Parathyroid adenoma (tissue), 2 donors: Measurements from ENCODE around the gene MBD2.

ENCODE experiments used
- H2AFZ ChIP-seq: fragments of 300-600 bp; sonication (generic); one replicate; pipeline ENCODE4 v1.7.0; 2017; ENCODE audit warnings: antibody characterized with exemption, mild to moderate bottlenecking
- H3K27ac ChIP-seq: fragments of 300-600 bp; sonication (generic); one replicate; pipeline ENCODE4 v1.7.0; 2017
- H3K27me3 ChIP-seq: fragments of 300-600 bp; sonication (generic); one replicate; pipeline ENCODE4 v1.7.0; 2017; ENCODE audit warnings: low read length; ENCODE audit not compliant: control insufficient read depth, insufficient read depth
- H3K36me3 ChIP-seq: fragments of 300-600 bp; sonication (generic); one replicate; pipeline ENCODE4 v1.7.0; 2017; ENCODE audit warnings: low read length; ENCODE audit not compliant: control insufficient read depth, insufficient read depth
- H3K4me1 ChIP-seq: fragments of 300-600 bp; sonication (generic); one replicate; pipeline ENCODE4 v1.7.0; 2017; ENCODE audit warnings: control low read depth
- H3K4me2 ChIP-seq: fragments of 300-600 bp; sonication (generic); one replicate; pipeline ENCODE4 v1.7.0; 2017; ENCODE audit warnings: low read length
- H3K4me3 ChIP-seq: fragments of 300-600 bp; sonication (generic); one replicate; pipeline ENCODE4 v1.7.0; 2017; ENCODE audit warnings: low read depth, low read length
- H3K79me2 ChIP-seq: fragments of 300-600 bp; sonication (generic); one replicate; pipeline ENCODE4 v1.7.0; 2017; ENCODE audit warnings: control low read depth
- H3K9ac ChIP-seq: fragments of 300-600 bp; sonication (generic); one replicate; pipeline ENCODE4 v1.7.0; 2017; ENCODE audit warnings: mild to moderate bottlenecking
- H3K9me3 ChIP-seq: fragments of 300-600 bp; sonication (generic); one replicate; pipeline ENCODE4 v1.7.0; 2017; ENCODE audit warnings: low read length; ENCODE audit not compliant: control insufficient read depth
- TF ChIP-seq, protein P1 (sequence below): fragments of 300-600 bp; sonication (generic); IDR thresholded peaks from one replicate; pipeline ENCODE4 v1.7.0; 2017; ENCODE audit warnings: antibody characterized with exemption, mild to moderate bottlenecking
- donor health status: primary hyperparathyroidism.

MBD2 gene

DNA sequence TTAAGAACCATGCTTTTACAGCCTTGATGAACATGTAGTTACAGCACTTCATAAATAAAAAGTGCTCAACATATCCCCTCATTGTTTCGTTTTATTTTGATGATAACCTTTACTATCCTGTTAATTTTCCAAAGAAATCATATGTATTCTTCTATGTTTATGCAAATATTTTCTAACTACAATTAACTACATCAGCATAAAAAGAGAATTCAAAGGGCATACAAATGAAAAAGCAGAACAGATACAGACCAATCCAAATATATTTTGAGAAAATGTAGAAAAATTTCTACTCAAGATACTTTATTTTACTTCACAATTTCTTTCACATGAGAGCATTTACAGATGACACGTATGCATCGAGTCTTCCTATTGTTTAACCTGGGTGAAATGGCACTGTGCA lies 69.1 kb downstream of the MBD2 start:
- no peaks in the 10 kb centered on the region for H3K36me3 ChIP-seq
- no peak overlapping the region for H3K9ac ChIP-seq

DNA sequence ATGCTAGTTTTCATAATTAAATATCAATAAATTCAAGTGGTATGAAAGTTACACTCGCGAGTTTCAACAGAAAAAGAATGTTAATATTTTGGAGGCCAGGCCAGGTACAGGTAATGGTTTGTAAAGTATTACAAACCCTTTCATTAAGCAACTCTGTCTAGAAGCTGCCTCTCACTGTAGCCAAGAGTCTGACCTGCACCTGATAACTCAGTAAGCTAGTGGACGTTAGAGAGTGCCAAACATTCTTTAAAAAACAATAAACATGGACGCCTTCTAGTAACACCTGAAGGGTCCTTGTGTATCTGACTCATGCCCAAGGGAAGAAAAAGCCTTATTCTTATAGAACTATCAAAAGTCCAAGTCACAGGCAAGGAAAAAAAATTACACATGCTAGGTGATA lies 70.2 kb downstream of the MBD2 start:
- Histone ChIP-seq H3K9me3 (no peaks in the 10 kb centered on the region), H3K4me1 (peaks cover 4% of the 10 kb centered on the region), H3K79me2 (no peaks in the 10 kb centered on the region), H3K4me3 (no peak overlapping the region), H3K4me2 (no peak overlapping the region), H2AFZ (no peak overlapping the region), H3K9ac (no peak overlapping the region), H3K27ac (no peak overlapping the region), H3K36me3 (no peaks in the 10 kb centered on the region), H3K27me3 (no peaks in the 10 kb centered on the region)
- TF ChIP-seq, protein P1, sequence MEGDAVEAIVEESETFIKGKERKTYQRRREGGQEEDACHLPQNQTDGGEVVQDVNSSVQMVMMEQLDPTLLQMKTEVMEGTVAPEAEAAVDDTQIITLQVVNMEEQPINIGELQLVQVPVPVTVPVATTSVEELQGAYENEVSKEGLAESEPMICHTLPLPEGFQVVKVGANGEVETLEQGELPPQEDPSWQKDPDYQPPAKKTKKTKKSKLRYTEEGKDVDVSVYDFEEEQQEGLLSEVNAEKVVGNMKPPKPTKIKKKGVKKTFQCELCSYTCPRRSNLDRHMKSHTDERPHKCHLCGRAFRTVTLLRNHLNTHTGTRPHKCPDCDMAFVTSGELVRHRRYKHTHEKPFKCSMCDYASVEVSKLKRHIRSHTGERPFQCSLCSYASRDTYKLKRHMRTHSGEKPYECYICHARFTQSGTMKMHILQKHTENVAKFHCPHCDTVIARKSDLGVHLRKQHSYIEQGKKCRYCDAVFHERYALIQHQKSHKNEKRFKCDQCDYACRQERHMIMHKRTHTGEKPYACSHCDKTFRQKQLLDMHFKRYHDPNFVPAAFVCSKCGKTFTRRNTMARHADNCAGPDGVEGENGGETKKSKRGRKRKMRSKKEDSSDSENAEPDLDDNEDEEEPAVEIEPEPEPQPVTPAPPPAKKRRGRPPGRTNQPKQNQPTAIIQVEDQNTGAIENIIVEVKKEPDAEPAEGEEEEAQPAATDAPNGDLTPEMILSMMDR: no peak

More for the DNA sequence above, 69.1 kb downstream of the MBD2 start:
- H3K4me1 ChIP-seq: peaks cover 4% of the 10 kb centered on the region
- no peaks in the 10 kb centered on the region for H3K9me3 ChIP-seq
- no peak overlapping the region for H3K4me3 ChIP-seq
- H3K27me3 ChIP-seq: no peaks in the 10 kb centered on the region
- H3K79me2 ChIP-seq: no peaks in the 10 kb centered on the region
- TF ChIP-seq, protein P1: no peak
- no peak overlapping the region for H3K4me2 ChIP-seq
- no peak overlapping the region for H3K27ac ChIP-seq
- no peak overlapping the region for H2AFZ ChIP-seq

DNA sequence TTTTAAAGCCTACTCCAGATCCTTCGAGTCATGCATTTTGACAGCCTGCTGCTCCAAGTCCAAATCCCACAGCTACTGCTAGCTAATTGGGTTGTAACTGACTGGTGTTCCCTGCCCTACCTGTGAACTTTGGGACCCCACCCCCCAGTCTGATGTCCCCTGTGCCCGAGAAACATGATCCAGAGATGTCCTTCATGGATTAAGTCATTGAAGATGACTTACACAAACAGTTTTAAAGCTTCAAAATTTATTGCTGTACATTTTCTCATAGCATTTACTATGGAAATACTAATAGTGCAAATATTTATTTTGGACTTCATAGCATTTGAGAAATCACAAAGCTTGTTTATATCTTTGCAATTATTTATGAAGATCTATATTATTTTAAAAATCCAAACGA lies 73.1 kb downstream of the MBD2 start:
- Histone ChIP-seq H3K4me3 (no peak overlapping the region), H3K27ac (no peak overlapping the region), H3K27me3 (no peaks in the 10 kb centered on the region), H3K79me2 (no peaks in the 10 kb centered on the region), H3K9me3 (no peaks in the 10 kb centered on the region), H3K36me3 (no peaks in the 10 kb centered on the region), H3K4me2 (no peak overlapping the region), H3K4me1 (no peaks in the 10 kb centered on the region), H2AFZ (no peak overlapping the region), H3K9ac (no peak overlapping the region)
- TF ChIP-seq, protein P1: no peak

DNA sequence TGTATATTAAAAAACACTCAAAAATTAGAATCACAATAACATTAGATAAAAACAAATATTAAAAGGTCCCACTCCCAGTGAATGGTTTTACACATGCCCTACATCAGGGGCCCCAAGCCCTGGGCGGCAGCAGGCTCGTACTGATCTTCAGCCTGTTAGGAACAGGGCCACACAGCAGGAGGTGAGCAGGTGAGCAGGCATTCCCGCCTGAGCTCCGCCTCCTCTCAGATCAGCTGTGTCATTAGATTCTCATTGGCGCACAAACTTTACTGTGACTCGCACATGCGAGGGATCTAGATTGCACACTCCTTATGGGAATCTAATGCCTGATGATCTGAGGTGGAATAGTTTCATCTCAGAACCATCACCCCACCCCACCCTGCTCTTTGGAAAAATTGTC lies 74.2 kb downstream of the MBD2 start:
- Histone ChIP-seq H3K9me3 (no peaks in the 10 kb centered on the region), H3K4me2 (no peak overlapping the region), H3K9ac (no peak overlapping the region), H3K4me3 (no peak overlapping the region), H3K79me2 (no peaks in the 10 kb centered on the region), H3K27me3 (no peaks in the 10 kb centered on the region), H3K27ac (no peak overlapping the region), H3K4me1 (no peaks in the 10 kb centered on the region), H3K36me3 (no peaks in the 10 kb centered on the region), H2AFZ (no peak overlapping the region)
- TF ChIP-seq, protein P1: no peak

DNA sequence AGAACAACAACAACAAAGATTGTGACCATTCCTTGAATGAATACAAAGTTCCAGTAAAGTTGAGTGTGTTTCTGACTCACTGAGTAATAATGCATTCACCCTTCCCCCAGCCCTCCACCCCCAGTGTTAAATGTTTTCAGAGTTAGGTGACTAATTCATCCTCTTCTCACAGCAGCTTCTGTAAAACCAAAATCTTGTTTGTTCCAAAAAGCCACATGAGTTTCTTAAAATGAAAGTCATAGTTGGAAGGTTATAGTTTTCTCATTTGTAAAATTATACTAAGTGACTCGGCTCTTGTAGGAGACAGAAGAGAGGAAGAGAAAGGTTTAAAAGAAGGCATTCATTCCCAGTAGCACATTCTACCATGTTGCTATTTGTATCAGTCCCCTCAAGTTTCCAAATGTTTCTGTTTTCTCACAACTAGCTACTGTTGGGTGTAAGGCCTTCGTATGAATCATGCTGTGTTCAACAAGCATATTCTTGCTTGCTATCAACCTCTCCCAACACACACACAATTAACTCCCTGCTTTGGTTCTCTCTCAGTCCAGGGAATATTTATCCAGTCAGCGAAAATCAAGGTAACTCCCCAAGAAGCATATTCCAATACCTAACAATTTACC lies 75.3 kb downstream of the MBD2 start:
- no peak overlapping the region for H3K4me3 ChIP-seq
- H3K9ac ChIP-seq: no peak overlapping the region
- H3K4me2 ChIP-seq: no peak overlapping the region
- H3K27me3 ChIP-seq: no peaks in the 10 kb centered on the region
- H3K36me3 ChIP-seq: no peaks in the 10 kb centered on the region
- no peaks in the 10 kb centered on the region for H3K9me3 ChIP-seq
- TF ChIP-seq, protein P1: no peak
- no peaks in the 10 kb centered on the region for H3K4me1 ChIP-seq
- H3K79me2 ChIP-seq: no peaks in the 10 kb centered on the region
- H3K27ac ChIP-seq: no peak overlapping the region
- no peak overlapping the region for H2AFZ ChIP-seq
